Erythroblast (primary cell): Measurements from ENCODE around the gene IPCEF1.

Source experiments
- GATA1 ChIP-seq: IDR thresholded peaks from 2 replicates; pipeline ENCODE4 v1.6.1; 2011; ENCODE audit warnings: low read depth, mild to moderate bottlenecking, control low read depth, low read length, moderate library complexity
- POLR2A ChIP-seq: IDR thresholded peaks from 2 replicates; pipeline ENCODE4 v1.6.1; 2011; ENCODE audit warnings: mild to moderate bottlenecking, low read length

GRCh38 chr6:154257067-154257466 is 99.5 kb downstream of the IPCEF1 start:
- TF ChIP-seq POLR2A (no peak), GATA1 (no peak)
